CD4-positive, CD25-positive, alpha-beta regulatory T cell (primary cell): ENCODE results near the gene FCAMR. TPM values are rescaled to one million over a fixed set of nuclear protein-coding genes. Genes with fewer than 3 reads are reported as not detected.

Experiments used
- ATAC-seq, 2 donors: fragments of 150-1000 bp; cut with Tn5 transposase; one replicate each; pipeline ENCODE4 v1.10.0; 2021; ENCODE audit warnings: low read depth in 2 of 2, moderate number of reproducible peaks in 2 of 2, moderate library complexity in 1 of 2
- DNase-seq, 3 donors: peaks; one replicate each; pipeline versions ENCODE4 v3.0.0 to v3.0.0-alpha.2; 2012 to 2022; ENCODE audit warnings: mixed read lengths in 1 of 3
- H3K27ac ChIP-seq: one replicate; pipeline ENCODE4 v1.7.0; 2013; ENCODE audit warnings: mild to moderate bottlenecking, low read length; ENCODE audit not compliant: insufficient read depth, poor library complexity, severe bottlenecking
- H3K27me3 ChIP-seq: one replicate; pipeline ENCODE4 v1.7.0; 2013; ENCODE audit warnings: low read length; ENCODE audit not compliant: control insufficient read depth, insufficient read depth
- H3K36me3 ChIP-seq: one replicate; pipeline ENCODE4 v1.7.0; 2013; ENCODE audit warnings: mild to moderate bottlenecking, low read length, moderate library complexity; ENCODE audit not compliant: control insufficient read depth, insufficient read depth
- H3K4me1 ChIP-seq: 2 replicates; pipeline ENCODE4 v1.7.0; 2013; ENCODE audit warnings: mild to moderate bottlenecking, low read length; ENCODE audit not compliant: insufficient read depth, control insufficient read depth, poor library complexity, severe bottlenecking
- H3K4me3 ChIP-seq: one replicate; pipeline ENCODE4 v1.7.0; 2013; ENCODE audit warnings: low read depth, mild to moderate bottlenecking, low read length, moderate library complexity
- H3K9me3 ChIP-seq, 2 experiments: 1 replicate in 1 of 2; 2 replicates in 1 of 2; pipeline ENCODE4 v1.7.0; 2013; ENCODE audit warnings: low read length in 2 of 2, mild to moderate bottlenecking in 1 of 2, moderate library complexity in 1 of 2; ENCODE audit not compliant: control insufficient read depth in 2 of 2
- H3K27ac Mint-ChIP-seq, 3 donors: one replicate each; pipeline ENCODE4 v1.8.0; 2020 to 2022; ENCODE audit warnings: mild to moderate bottlenecking in 3 of 3, mixed read lengths in 3 of 3, moderate library complexity in 2 of 3
- H3K27me3 Mint-ChIP-seq: one replicate; pipeline ENCODE4 v1.8.0; 2022; ENCODE audit warnings: mild to moderate bottlenecking, mixed read lengths
- H3K36me3 Mint-ChIP-seq: one replicate; pipeline ENCODE4 v1.8.0; 2020; ENCODE audit warnings: mixed read lengths
- H3K4me1 Mint-ChIP-seq, 4 donors: one replicate each; pipeline ENCODE4 v1.8.0; 2020 to 2022; ENCODE audit warnings: mixed read lengths in 4 of 4, mild to moderate bottlenecking in 1 of 4
- H3K4me3 Mint-ChIP-seq, 4 donors: one replicate each; pipeline ENCODE4 v1.8.0; 2020 to 2022; ENCODE audit warnings: mild to moderate bottlenecking in 4 of 4, mixed read lengths in 4 of 4, moderate library complexity in 3 of 4
- H3K9me3 Mint-ChIP-seq, 7 donors: one replicate each; pipeline ENCODE4 v1.8.0; 2020 to 2022; ENCODE audit warnings: mixed read lengths in 7 of 7, mild to moderate bottlenecking in 3 of 7, moderate library complexity in 2 of 7
- polyA plus RNA-seq, 4 donors: library from polyadenylated mRNA; unstranded; fragments of 300-500 nt; fragmentation: Illumina TruSeq; gene quantifications; one replicate each; pipeline ENCODE4 v1.2.3, GENCODE V29; 2021
- total RNA-seq: library from RNA; stranded (reverse); gene quantifications from one replicate; pipeline ENCODE4 v1.2.3, GENCODE V29; 2022

FCAMR gene
- total and polyA plus RNA-seq, 5 donors from 2014 or later, result not detected

DNA sequence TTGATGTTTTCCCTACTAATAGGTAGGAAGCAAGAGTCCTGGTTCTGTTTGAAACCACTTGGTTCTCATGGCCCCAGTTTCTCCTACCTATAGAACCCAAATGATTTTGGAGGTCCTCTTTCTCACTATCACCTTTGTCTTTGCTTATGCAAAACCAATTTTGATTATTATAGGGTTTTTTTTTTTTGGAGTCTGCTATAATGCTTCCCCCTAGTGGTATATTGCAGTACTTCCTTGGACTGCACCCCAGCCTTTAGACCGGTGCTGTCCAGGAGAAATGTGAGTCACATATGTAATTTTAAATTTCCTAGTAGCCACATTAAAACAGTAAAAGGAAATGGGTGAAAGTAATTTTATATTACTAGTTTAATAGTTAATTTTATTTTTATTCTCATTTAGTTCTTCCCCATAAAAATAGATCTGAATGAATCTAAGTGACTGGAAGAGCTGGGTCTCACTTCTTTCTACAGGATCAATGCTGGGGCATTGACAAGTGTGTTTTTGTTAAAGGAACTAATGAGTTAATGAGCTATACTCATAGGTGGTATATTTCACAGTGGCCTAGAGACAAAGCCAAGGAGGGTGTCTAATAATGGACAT is 59.1 kb downstream of the FCAMR start:
- Histone ChIP-seq H3K4me1 (peaks cover 98% of the 10 kb centered on the region), H3K27me3 (no peaks in the 10 kb centered on the region), H3K4me3 (peak overlapping the region; percentile 53), H3K27ac (peak overlapping the region; percentile 42), H3K9me3 (no peaks in the 10 kb centered on the region), H3K36me3 (peaks cover 90% of the 10 kb centered on the region)
- Mint-ChIP-seq H3K9me3 (peaks cover 0 to 1% (median 0%) of the 10 kb centered on the region in 7 donors), H3K4me1 (peaks cover 27 to 94% (median 77%) of the 10 kb centered on the region in 4 donors), H3K4me3 (peak overlapping the region in 3 of 4 donors; percentile 54 to 86 (median 74)), H3K27me3 (no peaks in the 10 kb centered on the region), H3K27ac (peak overlapping the region in 2 of 3 donors; percentile 74 to 87), H3K36me3 (peaks cover 70% of the 10 kb centered on the region)
- ATAC-seq (peak; percentile 46 to 49), DNase-seq (peak in 2 of 3 donors; percentile 67 to 69)

DNA sequence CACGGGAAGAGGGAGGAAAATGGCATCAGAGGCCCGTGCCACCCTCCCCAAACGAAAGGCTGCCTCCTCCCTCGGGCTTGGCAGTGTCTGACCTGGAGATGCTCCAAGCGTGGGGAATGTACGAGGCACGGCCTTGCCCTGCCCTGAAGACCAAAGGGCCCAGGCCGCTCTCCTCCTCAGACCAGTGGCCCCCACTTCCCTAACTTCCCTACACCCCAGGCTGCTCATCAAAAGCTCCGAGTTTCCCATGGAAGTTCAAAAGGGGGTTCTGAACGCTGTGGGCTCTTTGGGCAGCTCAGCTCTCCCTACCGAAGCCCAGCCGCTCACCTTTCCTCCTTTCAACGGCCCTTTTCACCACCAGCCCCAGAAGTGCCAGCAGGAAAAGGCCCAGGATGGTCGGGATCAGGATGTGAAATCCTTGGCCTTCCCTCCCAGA is 60.4 kb downstream of the FCAMR start:
- Histone ChIP-seq H3K9me3 (no peaks in the 10 kb centered on the region), H3K27ac (peak overlapping the region; percentile 71), H3K27me3 (no peaks in the 10 kb centered on the region), H3K36me3 (peaks cover 88% of the 10 kb centered on the region), H3K4me1 (peaks cover 98% of the 10 kb centered on the region), H3K4me3 (peak overlapping the region; percentile 53)
- DNase-seq, result no peak
- Mint-ChIP-seq H3K36me3 (peaks cover 70% of the 10 kb centered on the region), H3K9me3 (no peaks in the 10 kb centered on the region), H3K27me3 (no peaks in the 10 kb centered on the region), H3K4me1 (peaks cover 39 to 94% (median 78%) of the 10 kb centered on the region in 4 donors), H3K27ac (peak overlapping the region in 2 of 3 donors; percentile 20 to 60), H3K4me3 (peak overlapping the region in 2 of 4 donors; percentile 73 to 74)
- ATAC-seq, result no peak

DNA sequence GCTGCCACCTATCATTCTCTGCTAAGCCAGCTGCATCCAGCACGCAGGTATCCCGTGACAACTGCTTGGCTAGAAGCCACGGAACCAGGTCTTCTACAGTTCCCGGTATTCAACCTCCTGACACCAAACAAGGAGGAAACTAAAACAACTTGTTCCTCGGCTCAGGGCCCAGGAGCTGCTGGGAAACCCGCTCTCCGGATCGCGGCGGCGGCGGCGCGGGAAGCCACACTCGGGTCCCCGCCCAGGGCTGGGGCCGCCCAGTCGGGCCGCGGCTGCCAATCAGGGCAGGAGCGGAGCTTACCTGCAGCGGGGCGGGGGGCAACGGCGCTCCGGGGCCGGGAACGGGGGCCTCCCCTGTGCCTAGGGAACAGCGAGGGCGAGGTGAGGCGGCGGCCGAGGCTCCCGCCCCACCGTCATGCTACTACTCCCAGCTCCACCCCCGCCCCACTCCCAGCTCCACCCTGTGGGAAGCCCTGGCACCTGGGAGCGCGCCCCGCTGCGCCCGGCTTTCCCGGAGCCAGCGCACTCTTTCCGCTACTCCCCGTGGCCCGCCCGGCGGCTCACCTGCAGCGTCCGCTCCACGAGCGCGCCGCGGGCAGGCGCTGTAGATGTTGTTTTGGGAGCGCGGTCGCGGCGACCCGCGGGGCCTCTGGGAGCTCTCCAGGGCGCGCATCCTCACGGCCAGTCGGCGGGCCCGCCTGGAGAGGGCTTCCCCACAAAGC is 60.9 kb downstream of the FCAMR start:
- no peaks in the 10 kb centered on the region for H3K27me3 Mint-ChIP-seq
- H3K36me3 ChIP-seq, result peaks cover 88% of the 10 kb centered on the region
- no peaks in the 10 kb centered on the region for H3K9me3 ChIP-seq
- peaks cover 39 to 94% (median 77%) of the 10 kb centered on the region in 4 donors for H3K4me1 Mint-ChIP-seq
- H3K4me1 ChIP-seq, result peaks cover 97% of the 10 kb centered on the region
- H3K4me3 ChIP-seq, result peak overlapping the region; percentile 62
- H3K4me3 Mint-ChIP-seq, result peak overlapping the region; percentile 76 to 89 (median 81)
- no peaks in the 10 kb centered on the region for H3K9me3 Mint-ChIP-seq
- peak overlapping the region; percentile 72 to 86 (median 72) for H3K27ac Mint-ChIP-seq
- DNase-seq, result peak in 2 of 3 donors; percentile 42 to 53
- ATAC-seq, result peak; percentile 32 to 49
- H3K36me3 Mint-ChIP-seq, result peaks cover 70% of the 10 kb centered on the region
- peak overlapping the region; percentile 71 for H3K27ac ChIP-seq
- H3K27me3 ChIP-seq, result no peaks in the 10 kb centered on the region

DNA sequence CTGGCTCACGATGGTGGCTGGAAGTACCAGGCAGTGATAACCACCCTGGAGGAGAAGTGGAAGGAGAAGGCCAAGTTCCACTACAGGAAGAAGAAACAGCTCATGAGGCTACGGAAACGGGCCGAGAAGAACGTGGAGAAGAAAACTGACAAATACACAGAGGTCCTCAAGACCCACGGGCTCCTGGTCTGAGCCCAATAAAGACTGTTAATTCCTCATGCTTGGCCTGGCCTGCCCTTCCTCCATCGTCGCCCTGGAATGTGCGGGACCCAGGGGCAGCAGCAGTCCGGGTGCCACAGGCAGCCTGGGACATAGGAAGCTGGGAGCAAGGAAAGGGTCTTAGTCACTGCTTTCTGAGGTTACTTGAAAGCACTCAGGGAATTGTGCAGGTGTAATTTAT is 62.2 kb downstream of the FCAMR start:
- DNase-seq (no peak), ATAC-seq (no peak)
- H3K4me3 Mint-ChIP-seq, result peak overlapping the region in 3 of 4 donors; percentile 58 to 89 (median 68)
- H3K9me3 Mint-ChIP-seq, result no peaks in the 10 kb centered on the region
- H3K36me3 Mint-ChIP-seq, result peaks cover 70% of the 10 kb centered on the region
- Histone ChIP-seq H3K4me1 (peaks cover 84% of the 10 kb centered on the region), H3K27ac (peak overlapping the region; percentile 71), H3K9me3 (no peaks in the 10 kb centered on the region), H3K4me3 (no peak overlapping the region), H3K27me3 (no peaks in the 10 kb centered on the region), H3K36me3 (peaks cover 89% of the 10 kb centered on the region)
- peak overlapping the region; percentile 77 to 87 (median 86) for H3K27ac Mint-ChIP-seq
- no peaks in the 10 kb centered on the region for H3K27me3 Mint-ChIP-seq
- H3K4me1 Mint-ChIP-seq, result peaks cover 39 to 93% (median 69%) of the 10 kb centered on the region in 4 donors

Other genes starting within 250 kb of the FCAMR start
- not detected for gene IL19, start 199.7 kb downstream of the FCAMR start, total RNA-seq
- gene IL19, start 199.7 kb downstream of the FCAMR start, polyA plus RNA-seq, result not detected
- 7.0 TPM for gene IL10, start 198.0 kb downstream of the FCAMR start, total RNA-seq
- 1 to 10 TPM in 2 of 4 donors, under 1 TPM in 2; 0.60 to 4.4 (median 2.0) TPM for gene IL10, start 198.0 kb downstream of the FCAMR start, polyA plus RNA-seq
- gene IL20, start 104.8 kb downstream of the FCAMR start, total RNA-seq, result not detected
- gene IL20, start 104.8 kb downstream of the FCAMR start, polyA plus RNA-seq, result not detected
- not detected for gene IL24, start 73.0 kb downstream of the FCAMR start, total RNA-seq
- 10 to 100 TPM; 25.0 to 36.3 (median 29.6) TPM for gene IL24, start 73.0 kb downstream of the FCAMR start, polyA plus RNA-seq
- gene FCMR, start 48.5 kb downstream of the FCAMR start, total RNA-seq, result 393 TPM
- gene FCMR, start 48.5 kb downstream of the FCAMR start, polyA plus RNA-seq, result 100 to 1,000 TPM; 888 to 986 (median 949) TPM
- not detected for gene PIGR, start 24.0 kb downstream of the FCAMR start, total RNA-seq
- gene PIGR, start 24.0 kb downstream of the FCAMR start, polyA plus RNA-seq, result not detected
- gene C1orf116, start 62.3 kb upstream of the FCAMR start, total RNA-seq, result 0.32 TPM
- not detected for gene C1orf116, start 62.3 kb upstream of the FCAMR start, polyA plus RNA-seq
- gene YOD1, start 80.7 kb upstream of the FCAMR start, total RNA-seq, result 10.8 TPM
- gene YOD1, start 80.7 kb upstream of the FCAMR start, polyA plus RNA-seq, result 1 to 10 TPM in 2 of 4 donors, under 1 TPM in 2; 0.76 to 1.6 (median 1.0) TPM
- 1.1 TPM for gene PFKFB2, start 82.8 kb upstream of the FCAMR start, total RNA-seq
- under 1 TPM in 3 of 4 donors, not detected in 1; 0.32 to 0.72 (median 0.46) TPM for gene PFKFB2, start 82.8 kb upstream of the FCAMR start, polyA plus RNA-seq
- gene C4BPB, start 118.4 kb upstream of the FCAMR start, total RNA-seq, result 0.72 TPM
- gene C4BPB, start 118.4 kb upstream of the FCAMR start, polyA plus RNA-seq, result not detected
- not detected for gene C4BPA, start 133.8 kb upstream of the FCAMR start, total RNA-seq
- gene C4BPA, start 133.8 kb upstream of the FCAMR start, polyA plus RNA-seq, result not detected